ENCODE measurements around the gene RFFL.

- TF ChIP-seq CTCF (IDR thresholded peaks at IDR 0.05 in 2 of 3, conservative IDR thresholded peaks at IDR 0.05 in 1 of 3; ENCODE audit: borderline replicate concordance in 1 of 3, insufficient read depth in 1 of 3, low read depth in 2 of 3, low read length in 2 of 3) (no peak), POLR2A (IDR thresholded peaks at IDR 0.05; ENCODE audit: borderline replicate concordance, extremely low read depth, insufficient read depth, insufficient read length) (no peak), EZH2 (IDR thresholded peaks at IDR 0.05) (no peak), REST (IDR thresholded peaks at IDR 0.05; ENCODE audit: low read depth) (no peak), JUND (IDR thresholded peaks at IDR 0.05) (peak; percentile 85), CEBPB (IDR thresholded peaks at IDR 0.05; ENCODE audit: low read depth) (peak; percentile 59; the same call in 1 of the 2 replicates)
- TF ChIP-seq, protein P1, sequence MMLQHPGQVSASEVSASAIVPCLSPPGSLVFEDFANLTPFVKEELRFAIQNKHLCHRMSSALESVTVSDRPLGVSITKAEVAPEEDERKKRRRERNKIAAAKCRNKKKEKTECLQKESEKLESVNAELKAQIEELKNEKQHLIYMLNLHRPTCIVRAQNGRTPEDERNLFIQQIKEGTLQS (IDR thresholded peaks at IDR 0.05): no peak
These were observed 21.5 kb upstream of the RFFL start for GRCh38 chr17:35084987-35085386.

Data from HCT116 (cell line).